DND-41 (cell line): ENCODE measurements around the gene NGB.

Source experiments
- ATAC-seq: fragments of 200-7000 bp; cut with Tn5 transposase; 3 replicates; pipeline ENCODE4 v1.9.1; 2021; ENCODE audit warnings: low read depth; ENCODE audit not compliant: insufficient read depth
- DNase-seq: peaks from one replicate; pipeline ENCODE4 v3.0.0-alpha.2; 2020
- H2AFZ ChIP-seq: 2 replicates; pipeline ENCODE4 v1.6.0; 2012; ENCODE audit warnings: low read depth, low read length
- H3K27ac ChIP-seq: 2 replicates; pipeline ENCODE4 v1.5.1; 2012; ENCODE audit warnings: low read length, inconsistent platforms
- H3K27me3 ChIP-seq: fragments of 200-600 bp; sonication (generic); 2 replicates; pipeline ENCODE4 v1.6.0; 2012; ENCODE audit warnings: low read length, mild to moderate bottlenecking, inconsistent platforms; ENCODE audit not compliant: insufficient read depth, poor library complexity
- H3K36me3 ChIP-seq: 2 replicates; pipeline ENCODE4 v1.5.1; 2012; ENCODE audit warnings: low read length, inconsistent platforms; ENCODE audit not compliant: insufficient read depth
- H3K4me1 ChIP-seq: 2 replicates; pipeline ENCODE4 v1.5.1; 2012; ENCODE audit warnings: mild to moderate bottlenecking, low read length; ENCODE audit not compliant: insufficient read depth
- H3K4me2 ChIP-seq: 2 replicates; pipeline ENCODE4 v1.6.0; 2012; ENCODE audit warnings: mild to moderate bottlenecking, moderate library complexity, low read length, inconsistent platforms; ENCODE audit not compliant: insufficient read depth
- H3K4me3 ChIP-seq, 2 experiments: fragments of 200-600 bp in 1 of 2; shearing (Covaris generic) in 1 of 2; 2 replicates each; pipeline ENCODE4 v1.5.1; 2012 to 2016; ENCODE audit warnings: inconsistent platforms in 2 of 2, low read length in 2 of 2, mild to moderate bottlenecking in 2 of 2, low read depth in 1 of 2, moderate library complexity in 1 of 2
- H3K79me2 ChIP-seq: 2 replicates; pipeline ENCODE4 v1.6.0; 2012; ENCODE audit warnings: low read length, inconsistent platforms; ENCODE audit not compliant: insufficient read depth
- H3K9ac ChIP-seq: 2 replicates; pipeline ENCODE4 v1.6.0; 2012; ENCODE audit warnings: low read depth, mild to moderate bottlenecking, inconsistent platforms, low read length, moderate library complexity
- H3K9me3 ChIP-seq: 2 replicates; pipeline ENCODE4 v1.5.1; 2012; ENCODE audit warnings: low read length, moderate library complexity, mild to moderate bottlenecking, inconsistent platforms; ENCODE audit not compliant: insufficient read depth, severe bottlenecking
- H4K20me1 ChIP-seq: 2 replicates; pipeline ENCODE4 v1.6.0; 2012; ENCODE audit warnings: low read length; ENCODE audit not compliant: insufficient read depth
- CTCF ChIP-seq: IDR thresholded peaks from 2 replicates; pipeline ENCODE4 v1.5.1; 2012; ENCODE audit warnings: borderline replicate concordance, low read length, moderate library complexity, mild to moderate bottlenecking; ENCODE audit not compliant: poor library complexity, severe bottlenecking; ENCODE audit errors: extremely low read depth
- EZH2 ChIP-seq: IDR thresholded peaks from 3 replicates; pipeline ENCODE4 v1.6.1; 2012; ENCODE audit warnings: borderline replicate concordance, low read depth, mild to moderate bottlenecking, moderate library complexity, low read length, inconsistent platforms; ENCODE audit not compliant: severe bottlenecking

NGB gene

GRCh38 chr14:77301103-77301502 lies 30.1 kb upstream of the NGB start:
- Histone ChIP-seq H3K4me1 (no peaks in the 10 kb centered on the region), H3K27ac (no peak overlapping the region), H3K4me2 (no peak overlapping the region), H3K4me3 (no peak overlapping the region), H4K20me1 (no peaks in the 10 kb centered on the region), H3K27me3 (no peaks in the 10 kb centered on the region), H3K9ac (no peak overlapping the region), H3K9me3 (no peaks in the 10 kb centered on the region), H3K79me2 (no peaks in the 10 kb centered on the region), H3K36me3 (peaks cover 55% of the 10 kb centered on the region), H2AFZ (no peak overlapping the region)
- ATAC-seq (peak; percentile 66), DNase-seq (peak; percentile 54)
- peak; percentile 74 for TF ChIP-seq CTCF
- TF ChIP-seq EZH2, result no peak

- ATAC-seq (no peak), DNase-seq (no peak)
- peaks cover 51% of the 10 kb centered on the region for H3K36me3 ChIP-seq
- no peak overlapping the region for H3K4me3 ChIP-seq
- no peaks in the 10 kb centered on the region for H3K4me1 ChIP-seq
- no peak overlapping the region for H3K27ac ChIP-seq
- no peaks in the 10 kb centered on the region for H4K20me1 ChIP-seq
- H3K9me3 ChIP-seq, result no peaks in the 10 kb centered on the region
- H3K9ac ChIP-seq, result no peak overlapping the region
- no peaks in the 10 kb centered on the region for H3K79me2 ChIP-seq
- no peak overlapping the region for H3K4me2 ChIP-seq
- TF ChIP-seq CTCF, result no peak
- no peaks in the 10 kb centered on the region for H3K27me3 ChIP-seq
- H2AFZ ChIP-seq, result no peak overlapping the region
Measured at GRCh38 chr14:77299771-77300170, 28.8 kb upstream of the NGB start.

- no peak overlapping the region for H2AFZ ChIP-seq
- H3K36me3 ChIP-seq, result peaks cover 39% of the 10 kb centered on the region; the same call in 1 of the 2 replicates
- H3K4me2 ChIP-seq, result no peak overlapping the region
- no peaks in the 10 kb centered on the region for H3K4me1 ChIP-seq
- no peaks in the 10 kb centered on the region for H3K79me2 ChIP-seq
- no peaks in the 10 kb centered on the region for H3K9me3 ChIP-seq
- ATAC-seq (no peak), DNase-seq (no peak)
- H3K4me3 ChIP-seq, result no peak overlapping the region
- no peak overlapping the region for H3K9ac ChIP-seq
- H3K27me3 ChIP-seq, result no peaks in the 10 kb centered on the region
- H3K27ac ChIP-seq, result no peak overlapping the region
- no peaks in the 10 kb centered on the region for H4K20me1 ChIP-seq
- TF ChIP-seq CTCF (no peak), EZH2 (no peak)
Measured at GRCh38 chr14:77296906-77297305, 25.9 kb upstream of the NGB start.

GRCh38 chr14:77296155-77296554 lies 25.1 kb upstream of the NGB start:
- no peak overlapping the region for H3K4me3 ChIP-seq
- no peak for ATAC-seq
- no peaks in the 10 kb centered on the region for H3K9me3 ChIP-seq
- peaks cover 33% of the 10 kb centered on the region; the same call in 1 of the 2 replicates for H3K36me3 ChIP-seq
- H2AFZ ChIP-seq, result no peak overlapping the region
- H3K9ac ChIP-seq, result no peak overlapping the region
- H3K27ac ChIP-seq, result no peak overlapping the region
- H4K20me1 ChIP-seq, result no peaks in the 10 kb centered on the region
- TF ChIP-seq EZH2 (no peak), CTCF (no peak)
- no peak for DNase-seq
- no peaks in the 10 kb centered on the region for H3K79me2 ChIP-seq
- H3K4me2 ChIP-seq, result no peak overlapping the region
- no peaks in the 10 kb centered on the region for H3K4me1 ChIP-seq
- H3K27me3 ChIP-seq, result no peaks in the 10 kb centered on the region
